ENCODE results near the gene PPP1R26.
"Not testable (repeated sequence)": the region's sequence is repeated elsewhere in the genome, so short reads cannot be mapped to it uniquely, and the experiment has no call there.

Gene PPP1R26

GRCh38 chr9:135512904-135513303 lies 33.3 kb downstream of the PPP1R26 start:
- Histone ChIP-seq H3K36me3 (ENCODE audit: insufficient read depth, low read depth, low read length) (no peaks in the 10 kb centered on the region), H3K4me3 (ENCODE audit: low read length) (no peak overlapping the region), H3K4me1 (ENCODE audit: insufficient read depth, low read length) (no peaks in the 10 kb centered on the region), H3K27ac (ENCODE audit: low read length) (no peak overlapping the region), H3K9me3 (ENCODE audit: insufficient read depth, low read depth, low read length) (no peaks in the 10 kb centered on the region), H3K9ac (ENCODE audit: low read depth, low read length) (no peak overlapping the region), H3K27me3 (ENCODE audit: insufficient read depth, low read length) (no peaks in the 10 kb centered on the region)

DNA sequence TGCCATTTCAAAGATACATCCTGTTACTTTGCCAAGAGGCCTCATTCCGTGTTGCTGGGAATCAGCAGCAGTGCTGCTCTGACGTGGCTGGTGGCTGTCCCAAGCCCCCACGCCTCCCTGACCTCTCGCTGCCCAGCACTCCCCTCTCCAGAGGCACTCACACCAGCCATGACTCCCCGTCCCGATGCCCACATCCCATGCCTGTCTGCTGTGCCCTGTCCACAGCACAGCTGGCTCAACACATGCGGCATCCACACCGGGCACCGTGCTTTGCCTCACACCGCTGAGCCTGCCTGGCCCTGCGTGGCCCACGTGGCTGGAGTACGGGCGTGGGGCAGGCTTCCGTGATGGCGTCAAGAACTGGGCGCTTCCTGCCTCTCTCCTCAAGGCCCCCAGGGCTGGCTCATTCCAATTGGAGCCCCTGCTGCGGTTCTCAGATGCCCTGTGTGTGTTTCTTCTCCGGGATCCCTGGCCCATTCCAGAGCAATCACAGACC lies 33.8 kb downstream of the PPP1R26 start:
- Histone ChIP-seq H3K27ac (ENCODE audit: low read length) (no peak overlapping the region), H3K4me3 (ENCODE audit: low read length) (no peak overlapping the region)

DNA sequence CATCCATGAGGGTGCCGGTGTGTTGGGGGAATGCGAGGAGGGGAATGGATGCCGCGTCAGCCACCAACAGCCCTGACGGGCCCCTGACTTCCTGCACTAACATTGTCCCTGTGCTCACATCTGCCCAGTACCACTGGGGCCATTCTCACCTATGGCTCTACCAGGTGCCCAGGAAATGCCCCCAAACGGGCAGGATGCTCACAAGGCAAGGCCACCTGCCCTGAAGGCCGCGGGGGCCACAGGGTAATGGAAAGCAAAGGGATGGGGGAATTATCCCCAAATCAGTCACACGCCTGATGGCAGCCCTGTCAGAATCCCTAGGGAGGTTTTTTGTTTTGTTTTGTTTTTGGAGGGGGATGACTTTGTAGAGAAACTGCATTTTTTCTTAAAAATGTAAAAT lies 34.3 kb downstream of the PPP1R26 start:
- not testable (repeated sequence) for H3K9ac ChIP-seq (ENCODE audit: low read depth, low read length); H3K27me3 ChIP-seq (ENCODE audit: insufficient read depth, low read length); H3K4me3 ChIP-seq (ENCODE audit: low read length)

More for the DNA sequence above, 33.8 kb downstream of the PPP1R26 start:
- Histone ChIP-seq H3K9ac (ENCODE audit: low read depth, low read length) (no peak overlapping the region), H3K4me1 (ENCODE audit: insufficient read depth, low read length) (no peaks in the 10 kb centered on the region), H3K27me3 (ENCODE audit: insufficient read depth, low read length) (no peaks in the 10 kb centered on the region), H3K9me3 (ENCODE audit: insufficient read depth, low read depth, low read length) (no peaks in the 10 kb centered on the region), H3K36me3 (ENCODE audit: insufficient read depth, low read depth, low read length) (no peaks in the 10 kb centered on the region)

GRCh38 chr9:135514342-135515082 lies 34.9 kb downstream of the PPP1R26 start:
- H3K36me3 ChIP-seq (ENCODE audit: insufficient read depth, low read depth, low read length) = no peaks in the 10 kb centered on the region
- no peaks in the 10 kb centered on the region for H3K27me3 ChIP-seq (ENCODE audit: insufficient read depth, low read length)
- no peak overlapping the region for H3K27ac ChIP-seq (ENCODE audit: low read length)
- no peak overlapping the region for H3K4me3 ChIP-seq (ENCODE audit: low read length)
- H3K9ac ChIP-seq (ENCODE audit: low read depth, low read length) = no peak overlapping the region
- H3K9me3 ChIP-seq (ENCODE audit: insufficient read depth, low read depth, low read length) = no peaks in the 10 kb centered on the region
- no peaks in the 10 kb centered on the region for H3K4me1 ChIP-seq (ENCODE audit: insufficient read depth, low read length)

More for the DNA sequence above, 34.3 kb downstream of the PPP1R26 start:
- not testable (repeated sequence) for H3K36me3 ChIP-seq (ENCODE audit: insufficient read depth, low read depth, low read length); H3K27ac ChIP-seq (ENCODE audit: low read length); H3K9me3 ChIP-seq (ENCODE audit: insufficient read depth, low read depth, low read length); H3K4me1 ChIP-seq (ENCODE audit: insufficient read depth, low read length)

GRCh38 chr9:135515083-135515951 lies 35.7 kb downstream of the PPP1R26 start:
- Histone ChIP-seq H3K27me3 (ENCODE audit: insufficient read depth, low read length) (no peaks in the 10 kb centered on the region), H3K9ac (ENCODE audit: low read depth, low read length) (no peak overlapping the region), H3K27ac (ENCODE audit: low read length) (no peak overlapping the region), H3K9me3 (ENCODE audit: insufficient read depth, low read depth, low read length) (no peaks in the 10 kb centered on the region), H3K4me3 (ENCODE audit: low read length) (no peak overlapping the region), H3K4me1 (ENCODE audit: insufficient read depth, low read length) (no peaks in the 10 kb centered on the region), H3K36me3 (ENCODE audit: insufficient read depth, low read depth, low read length) (no peaks in the 10 kb centered on the region)

DNA sequence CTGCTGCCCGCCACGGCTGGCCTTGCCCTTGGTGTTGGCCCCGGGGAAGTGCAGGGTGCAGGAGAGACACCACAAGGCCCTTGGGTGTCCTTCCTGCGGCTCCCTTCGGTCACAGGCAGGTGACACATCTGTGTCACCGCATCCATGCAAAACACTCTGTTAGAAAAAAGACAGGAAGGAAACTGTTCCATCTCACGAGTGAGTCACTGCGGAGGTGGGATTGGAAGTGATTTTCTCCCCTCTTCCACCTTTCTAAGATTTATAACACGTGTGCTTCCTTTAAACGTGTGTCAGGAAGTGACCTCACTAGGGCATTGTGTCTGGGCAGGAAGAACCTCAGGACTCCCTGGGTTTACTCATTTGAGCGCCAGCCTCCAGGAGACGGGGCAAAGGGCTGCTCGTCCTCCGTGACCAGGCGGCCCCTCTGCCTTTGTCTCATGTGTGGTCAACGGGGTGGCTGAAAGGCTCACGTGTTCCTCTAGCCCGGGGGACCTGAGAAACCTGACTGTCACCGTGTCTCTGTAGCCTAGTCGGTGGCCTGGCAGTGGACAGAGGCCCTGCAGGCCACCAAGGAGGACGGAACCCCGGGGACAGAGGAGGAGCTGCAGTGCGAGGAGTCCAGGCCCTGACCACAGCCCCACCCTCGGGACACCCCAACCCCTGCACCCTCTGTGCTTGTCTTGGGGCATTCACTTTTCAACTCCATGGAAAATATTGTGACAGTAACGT lies 36.7 kb downstream of the PPP1R26 start:
- Histone ChIP-seq H3K4me3 (ENCODE audit: low read length) (no peak overlapping the region), H3K4me1 (ENCODE audit: insufficient read depth, low read length) (no peaks in the 10 kb centered on the region), H3K9ac (ENCODE audit: low read depth, low read length) (no peak overlapping the region), H3K36me3 (ENCODE audit: insufficient read depth, low read depth, low read length) (no peaks in the 10 kb centered on the region), H3K27ac (ENCODE audit: low read length) (no peak overlapping the region), H3K27me3 (ENCODE audit: insufficient read depth, low read length) (no peaks in the 10 kb centered on the region), H3K9me3 (ENCODE audit: insufficient read depth, low read depth, low read length) (no peaks in the 10 kb centered on the region)

- Histone ChIP-seq H3K9me3 (ENCODE audit: insufficient read depth, low read depth, low read length) (no peaks in the 10 kb centered on the region), H3K36me3 (ENCODE audit: insufficient read depth, low read depth, low read length) (no peaks in the 10 kb centered on the region), H3K27ac (ENCODE audit: low read length) (no peak overlapping the region), H3K4me3 (ENCODE audit: low read length) (no peak overlapping the region), H3K9ac (ENCODE audit: low read depth, low read length) (no peak overlapping the region), H3K4me1 (ENCODE audit: insufficient read depth, low read length) (no peaks in the 10 kb centered on the region), H3K27me3 (ENCODE audit: insufficient read depth, low read length) (no peaks in the 10 kb centered on the region)
Measured at GRCh38 chr9:135517407-135517822, 37.8 kb downstream of the PPP1R26 start.

DNA sequence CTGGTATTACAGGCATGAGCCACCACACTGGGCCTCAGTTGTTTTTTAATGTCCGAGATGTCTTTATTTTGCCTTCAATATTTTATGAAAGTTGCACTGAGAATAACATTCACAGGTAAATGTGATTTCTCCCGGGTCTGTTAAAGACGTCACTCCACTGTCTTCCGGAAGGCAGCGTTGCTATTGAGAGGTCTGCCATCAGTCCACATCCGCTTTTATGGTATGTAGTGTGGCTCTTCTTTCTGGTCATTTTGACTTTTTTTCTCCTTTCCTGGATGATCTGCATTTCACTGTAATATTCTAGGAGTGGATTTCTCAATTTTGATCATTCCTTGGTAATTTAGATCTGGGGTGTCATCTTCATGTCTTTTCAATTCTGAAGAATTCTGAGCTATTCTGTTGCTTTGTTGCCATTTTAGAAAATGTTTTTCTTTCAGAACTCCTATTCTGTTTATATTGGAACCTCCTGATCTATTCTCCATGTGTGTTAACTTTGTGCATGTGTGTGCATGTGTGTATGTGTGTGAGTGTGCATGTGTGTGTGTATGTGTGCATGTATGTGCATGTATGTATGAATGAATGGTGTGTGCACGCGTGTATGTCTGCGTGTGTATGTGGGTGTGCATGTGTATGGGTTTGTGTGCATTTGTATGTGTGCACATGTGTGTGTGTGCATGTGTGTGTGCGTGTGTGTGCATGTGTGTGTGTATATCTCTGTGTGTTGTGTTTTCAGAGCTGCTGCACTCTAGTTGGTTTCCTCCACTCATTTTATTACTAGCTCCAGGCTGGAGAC lies 39.8 kb downstream of the PPP1R26 start:
- H3K27me3 ChIP-seq (ENCODE audit: insufficient read depth, low read length) = no peaks in the 10 kb centered on the region
- H3K9me3 ChIP-seq (ENCODE audit: insufficient read depth, low read depth, low read length) = no peaks in the 10 kb centered on the region
- H3K27ac ChIP-seq (ENCODE audit: low read length) = no peak overlapping the region
- no peak overlapping the region for H3K4me3 ChIP-seq (ENCODE audit: low read length)
- no peaks in the 10 kb centered on the region for H3K4me1 ChIP-seq (ENCODE audit: insufficient read depth, low read length)
- H3K9ac ChIP-seq (ENCODE audit: low read depth, low read length) = no peak overlapping the region
- no peaks in the 10 kb centered on the region for H3K36me3 ChIP-seq (ENCODE audit: insufficient read depth, low read depth, low read length)

- H3K27me3 ChIP-seq (ENCODE audit: insufficient read depth, low read length) = no peaks in the 10 kb centered on the region
Measured at GRCh38 chr9:135520916-135521607, 41.5 kb downstream of the PPP1R26 start, which contains the start of gene LCN1. Gene LCN1 (plus strand): TSS chr9:135521440. CDS start chr9:135521498, 58 bp downstream.

GRCh38 chr9:135521608-135522095 lies 42.1 kb downstream of the PPP1R26 start:
- no peaks in the 10 kb centered on the region for H3K36me3 ChIP-seq (ENCODE audit: insufficient read depth, low read depth, low read length)
- H3K9me3 ChIP-seq (ENCODE audit: insufficient read depth, low read depth, low read length) = no peaks in the 10 kb centered on the region
- no peaks in the 10 kb centered on the region for H3K27me3 ChIP-seq (ENCODE audit: insufficient read depth, low read length)
- H3K9ac ChIP-seq (ENCODE audit: low read depth, low read length) = no peak overlapping the region
- H3K4me3 ChIP-seq (ENCODE audit: low read length) = no peak overlapping the region
- no peaks in the 10 kb centered on the region for H3K4me1 ChIP-seq (ENCODE audit: insufficient read depth, low read length)
- H3K27ac ChIP-seq (ENCODE audit: low read length) = no peak overlapping the region

More at GRCh38 chr9:135520916-135521607, 41.5 kb downstream of the PPP1R26 start, which contains the start of gene LCN1:
- no peak within 1 kb of the TSS for H3K4me3 ChIP-seq (ENCODE audit: low read length)
- no peak within 1 kb of the TSS for H3K27ac ChIP-seq (ENCODE audit: low read length)
- H3K9me3 ChIP-seq (ENCODE audit: insufficient read depth, low read depth, low read length) = no peaks in the 10 kb centered on the region
- H3K36me3 ChIP-seq (ENCODE audit: insufficient read depth, low read depth, low read length) = no peaks in the 10 kb centered on the region
- H3K4me1 ChIP-seq (ENCODE audit: insufficient read depth, low read length) = no peaks in the 10 kb centered on the region
- H3K9ac ChIP-seq (ENCODE audit: low read depth, low read length) = no peak within 1 kb of the TSS
